Progenitor cell of endocrine pancreas (in vitro differentiated cells): ENCODE data around the gene ADARB1. TPM values are rescaled to one million over a fixed set of nuclear protein-coding genes. Genes with fewer than 3 reads are reported as not detected.

ENCODE experiments used
- DNase-seq: peaks from one replicate; pipeline ENCODE4 v3.0.0; 2021; ENCODE audit warnings: low spot score; ENCODE audit not compliant: unreplicated experiment
- H3K27ac Mint-ChIP-seq: 2 replicates; pipeline ENCODE4 v1.8.0; 2021; ENCODE audit warnings: mild to moderate bottlenecking, moderate library complexity, mixed read lengths
- H3K27me3 Mint-ChIP-seq: 2 replicates; pipeline ENCODE4 v1.8.0; 2021; ENCODE audit warnings: mixed read lengths
- H3K36me3 Mint-ChIP-seq: 2 replicates; pipeline ENCODE4 v1.8.0; 2022; ENCODE audit warnings: mixed read lengths; ENCODE audit not compliant: insufficient read depth
- H3K4me1 Mint-ChIP-seq: 2 replicates; pipeline ENCODE4 v1.8.0; 2021; ENCODE audit warnings: low read depth, mixed read lengths
- H3K4me3 Mint-ChIP-seq: 2 replicates; pipeline ENCODE4 v1.8.0; 2021; ENCODE audit warnings: low read depth, mild to moderate bottlenecking, moderate library complexity, mixed read lengths
- H3K9me3 Mint-ChIP-seq: 2 replicates; pipeline ENCODE4 v1.8.0; 2021; ENCODE audit warnings: low read depth, mixed read lengths
- total RNA-seq: library from RNA; stranded (reverse); gene quantifications from 2 replicates; pipeline ENCODE4 v1.2.1, GENCODE V29; 2021
- TF ChIP-seq, protein P1 (sequence below): fragments of 200-600 bp; sonication (generic); IDR thresholded peaks from one replicate; pipeline ENCODE4 v1.5.0; 2021; ENCODE audit warnings: antibody characterized with exemption, mild to moderate bottlenecking; ENCODE audit not compliant: unreplicated experiment

Gene ADARB1
- total RNA-seq, 1 donor from 2014 or later = 19.1 TPM

DNA sequence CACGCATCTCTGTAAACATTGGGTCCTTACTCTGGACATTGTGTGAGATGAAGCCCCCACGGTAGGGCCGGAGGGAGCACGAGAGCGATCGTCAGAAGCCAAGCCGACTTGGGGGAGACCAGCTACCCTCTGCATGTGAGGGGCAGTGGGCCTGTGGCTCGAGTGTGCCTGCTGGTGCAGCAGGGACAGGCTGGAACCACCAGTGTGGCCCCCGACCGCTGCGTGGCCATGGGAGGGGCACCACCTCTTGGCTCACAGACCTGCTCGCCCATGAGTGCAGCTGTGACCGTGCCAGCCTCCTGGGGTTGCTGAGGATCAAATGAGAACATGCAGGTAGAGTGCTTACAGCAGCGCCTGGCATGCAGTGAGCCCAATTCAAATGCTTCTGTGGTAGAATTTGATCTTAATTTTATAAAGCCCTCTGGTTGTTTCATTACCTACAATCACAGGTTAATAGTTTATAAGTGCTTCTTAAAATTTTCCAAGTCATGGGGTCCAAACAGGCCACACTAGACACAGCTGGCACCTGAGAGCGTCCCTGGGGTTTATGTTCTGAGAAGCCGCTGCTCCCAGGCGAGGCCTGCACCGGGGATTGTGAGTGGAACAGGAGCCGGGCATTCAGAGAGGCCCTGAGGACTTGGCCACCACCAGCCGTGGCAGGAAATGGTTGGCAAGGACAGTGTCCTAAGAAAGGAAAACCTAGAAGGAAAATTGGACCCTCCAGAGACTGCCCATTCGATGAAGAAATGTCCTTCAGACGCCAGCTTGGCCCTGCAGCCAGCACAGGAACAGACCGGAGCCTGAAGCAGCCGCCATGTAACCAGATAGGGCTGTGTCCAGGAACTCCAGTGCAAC lies 22.6 kb upstream of the ADARB1 start:
- TF ChIP-seq, protein P1, sequence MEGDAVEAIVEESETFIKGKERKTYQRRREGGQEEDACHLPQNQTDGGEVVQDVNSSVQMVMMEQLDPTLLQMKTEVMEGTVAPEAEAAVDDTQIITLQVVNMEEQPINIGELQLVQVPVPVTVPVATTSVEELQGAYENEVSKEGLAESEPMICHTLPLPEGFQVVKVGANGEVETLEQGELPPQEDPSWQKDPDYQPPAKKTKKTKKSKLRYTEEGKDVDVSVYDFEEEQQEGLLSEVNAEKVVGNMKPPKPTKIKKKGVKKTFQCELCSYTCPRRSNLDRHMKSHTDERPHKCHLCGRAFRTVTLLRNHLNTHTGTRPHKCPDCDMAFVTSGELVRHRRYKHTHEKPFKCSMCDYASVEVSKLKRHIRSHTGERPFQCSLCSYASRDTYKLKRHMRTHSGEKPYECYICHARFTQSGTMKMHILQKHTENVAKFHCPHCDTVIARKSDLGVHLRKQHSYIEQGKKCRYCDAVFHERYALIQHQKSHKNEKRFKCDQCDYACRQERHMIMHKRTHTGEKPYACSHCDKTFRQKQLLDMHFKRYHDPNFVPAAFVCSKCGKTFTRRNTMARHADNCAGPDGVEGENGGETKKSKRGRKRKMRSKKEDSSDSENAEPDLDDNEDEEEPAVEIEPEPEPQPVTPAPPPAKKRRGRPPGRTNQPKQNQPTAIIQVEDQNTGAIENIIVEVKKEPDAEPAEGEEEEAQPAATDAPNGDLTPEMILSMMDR = no peak
- H3K4me1 Mint-ChIP-seq = peaks cover 3% of the 10 kb centered on the region
- H3K27ac Mint-ChIP-seq = no peak overlapping the region
- no peaks in the 10 kb centered on the region for H3K36me3 Mint-ChIP-seq
- no peak for DNase-seq
- H3K27me3 Mint-ChIP-seq = peaks cover 22% of the 10 kb centered on the region
- no peak overlapping the region for H3K4me3 Mint-ChIP-seq
- peaks cover 4% of the 10 kb centered on the region for H3K9me3 Mint-ChIP-seq

DNA sequence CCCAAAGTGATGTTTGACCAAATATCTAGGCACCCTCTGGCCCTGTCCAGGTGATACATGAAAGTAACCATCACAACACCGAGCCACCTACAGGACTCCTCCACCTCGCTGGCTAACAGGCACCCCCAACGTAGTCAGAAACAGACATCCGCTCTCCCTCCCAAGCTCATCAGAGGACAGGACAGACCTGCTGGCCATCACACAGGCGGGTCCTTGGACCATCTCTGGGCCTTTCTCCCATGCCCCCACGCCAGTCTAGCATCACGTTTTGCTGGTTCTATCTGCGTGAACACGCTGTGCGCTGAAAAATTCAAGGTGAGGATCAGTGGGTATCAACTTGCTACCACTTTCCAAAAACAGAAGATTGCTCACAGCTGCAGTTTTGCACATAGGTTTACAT lies 21.4 kb upstream of the ADARB1 start:
- Mint-ChIP-seq H3K36me3 (no peaks in the 10 kb centered on the region), H3K4me1 (peaks cover 3% of the 10 kb centered on the region), H3K4me3 (no peak overlapping the region), H3K9me3 (no peaks in the 10 kb centered on the region), H3K27me3 (peaks cover 32% of the 10 kb centered on the region), H3K27ac (no peak overlapping the region)
- DNase-seq = no peak
- TF ChIP-seq, protein P1 = no peak

DNA sequence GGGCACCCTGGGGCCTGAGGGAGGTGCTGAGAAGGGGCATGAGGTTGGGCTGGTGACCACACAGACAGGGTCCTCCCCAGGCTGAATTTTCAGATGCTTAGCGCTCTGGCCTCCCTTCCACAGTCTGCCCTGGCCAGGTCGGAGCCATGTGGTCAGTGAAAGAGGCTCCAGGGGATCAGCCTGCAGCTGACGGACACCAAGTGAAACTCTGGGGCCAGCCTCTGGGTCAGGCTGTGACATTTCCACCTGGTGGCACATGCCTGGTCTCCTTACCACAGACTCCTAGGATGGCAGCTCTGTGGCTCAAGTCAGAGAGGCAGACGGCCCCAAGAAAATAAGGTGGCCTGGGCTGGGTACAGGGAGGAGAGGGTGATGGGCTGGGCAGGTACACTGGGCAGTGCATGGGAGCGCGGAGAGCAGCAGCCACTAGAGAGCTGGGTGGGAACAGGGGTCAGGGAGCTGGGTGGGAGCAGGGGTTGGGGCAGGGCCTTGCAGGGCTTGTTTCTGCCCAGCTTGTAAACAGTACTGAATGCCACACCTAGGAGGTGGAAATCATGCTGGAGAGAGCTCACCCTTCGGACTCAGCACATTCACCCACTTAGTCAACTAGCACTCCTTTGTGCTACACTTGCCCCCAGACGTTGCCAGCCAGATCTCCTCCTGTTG lies 20.7 kb upstream of the ADARB1 start:
- no peak overlapping the region for H3K4me3 Mint-ChIP-seq
- H3K27ac Mint-ChIP-seq = no peak overlapping the region
- no peak for DNase-seq
- no peaks in the 10 kb centered on the region for H3K9me3 Mint-ChIP-seq
- peaks cover 3% of the 10 kb centered on the region for H3K4me1 Mint-ChIP-seq
- peaks cover 33% of the 10 kb centered on the region for H3K27me3 Mint-ChIP-seq
- no peaks in the 10 kb centered on the region for H3K36me3 Mint-ChIP-seq
- TF ChIP-seq, protein P1 = no peak

DNA sequence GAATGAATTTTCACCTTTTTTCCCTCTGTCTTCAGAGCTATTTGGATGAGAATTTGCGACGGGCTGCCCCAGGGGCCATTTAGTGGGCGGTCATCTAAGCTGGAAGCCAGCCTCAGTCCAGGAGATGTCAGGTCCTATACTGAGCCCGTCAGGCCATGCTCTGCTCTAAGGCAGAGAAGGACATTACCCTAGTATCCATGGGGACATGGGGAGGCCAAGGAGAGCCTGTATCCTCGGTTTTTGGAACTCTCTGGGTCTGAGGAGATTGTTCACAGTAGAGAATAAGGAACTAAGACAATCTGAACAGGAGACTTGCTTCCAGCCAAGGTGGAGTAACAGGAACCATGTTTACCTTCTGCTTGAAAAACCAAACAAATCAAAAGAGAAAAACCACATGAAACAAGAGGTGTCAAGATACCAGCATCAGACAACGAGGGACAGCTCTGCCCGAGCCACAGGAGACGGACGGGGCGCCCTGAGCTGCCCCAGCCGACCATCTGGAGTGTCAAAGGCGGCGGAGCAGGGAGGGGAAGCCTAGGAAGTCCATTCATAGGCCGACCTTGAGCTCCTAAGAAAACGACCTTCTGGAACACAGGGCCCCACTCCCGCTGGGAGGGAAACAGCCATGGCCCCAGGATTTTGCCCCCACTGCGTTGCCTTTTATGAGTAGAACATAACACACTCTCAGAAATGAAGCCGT lies 20.0 kb upstream of the ADARB1 start:
- Mint-ChIP-seq H3K4me3 (no peak overlapping the region), H3K36me3 (no peaks in the 10 kb centered on the region), H3K27me3 (peaks cover 33% of the 10 kb centered on the region), H3K27ac (no peak overlapping the region), H3K4me1 (peaks cover 3% of the 10 kb centered on the region), H3K9me3 (no peaks in the 10 kb centered on the region)
- TF ChIP-seq, protein P1 = no peak
- no peak for DNase-seq

DNA sequence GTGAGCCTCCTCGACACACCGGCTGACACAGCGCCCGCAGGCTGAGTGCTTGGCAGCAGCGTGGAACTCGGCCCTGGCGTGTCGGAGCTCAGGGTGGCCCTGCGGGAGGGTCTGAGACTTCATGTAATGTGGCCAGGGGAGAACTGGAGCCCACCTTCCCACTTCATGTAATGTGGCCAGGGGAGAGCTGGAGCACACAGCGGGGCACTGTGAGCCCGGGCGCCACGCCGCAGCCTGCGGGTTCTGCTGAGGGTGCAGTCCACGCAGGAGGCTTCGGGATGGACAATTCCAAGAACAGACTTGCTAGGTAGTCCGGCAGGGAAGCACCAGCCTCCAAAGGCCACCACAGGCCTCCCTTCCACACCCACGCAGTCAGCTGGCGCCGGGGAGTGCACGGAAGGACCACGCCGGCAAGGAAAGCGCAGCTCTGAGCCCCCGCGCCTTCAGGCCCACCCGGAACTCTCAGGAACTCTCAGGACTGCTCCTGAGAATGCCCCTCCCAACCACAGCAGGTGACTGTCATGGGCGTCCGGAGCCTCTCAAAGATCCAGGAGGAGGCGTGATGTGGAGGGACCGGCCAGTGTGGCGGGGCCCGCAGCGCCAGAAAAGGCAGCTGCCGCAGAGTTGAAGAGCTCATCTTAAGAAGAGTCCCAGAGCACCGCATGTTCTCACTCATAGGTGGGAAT lies 19.3 kb upstream of the ADARB1 start:
- Mint-ChIP-seq H3K4me1 (peaks cover 3% of the 10 kb centered on the region), H3K27ac (no peak overlapping the region), H3K36me3 (no peaks in the 10 kb centered on the region), H3K4me3 (no peak overlapping the region), H3K27me3 (peaks cover 36% of the 10 kb centered on the region), H3K9me3 (no peaks in the 10 kb centered on the region)
- TF ChIP-seq, protein P1 = no peak
- no peak for DNase-seq
